ENCODE measurements around the gene PLAGL1.

DNA sequence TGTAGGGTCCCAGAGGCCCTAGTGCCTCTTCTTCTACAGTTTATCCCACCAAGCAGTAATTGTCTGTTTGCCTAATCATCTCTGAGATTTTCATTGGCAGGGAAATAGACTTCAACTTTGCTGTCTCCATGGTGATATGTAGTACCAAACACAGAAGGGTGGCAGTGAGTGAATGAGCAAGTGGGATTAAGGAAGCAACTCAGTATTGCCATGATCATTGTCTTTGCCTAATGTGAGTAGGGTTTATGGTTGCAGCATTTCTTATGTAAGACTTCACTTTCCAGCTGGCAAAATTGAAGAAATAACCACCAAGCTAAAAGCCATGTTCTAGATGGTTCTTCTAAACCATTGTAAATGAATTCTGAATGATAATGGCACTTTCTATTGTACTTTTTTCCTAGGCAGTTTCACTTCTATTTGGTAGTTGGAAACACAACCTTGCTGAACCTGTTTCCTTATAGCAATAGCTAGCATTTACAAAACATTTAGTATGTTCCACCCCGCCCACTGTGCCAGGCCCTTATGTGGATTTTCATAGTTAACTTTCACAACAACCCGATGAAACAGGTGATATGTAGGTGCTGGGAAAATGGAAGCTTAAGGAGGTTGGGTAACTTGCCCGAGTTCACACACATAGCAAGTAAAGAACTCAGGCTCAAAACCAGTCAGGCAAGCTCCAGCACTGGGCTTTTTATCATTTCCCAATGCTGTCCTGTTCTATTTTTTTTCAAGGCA is 111.8 kb downstream of the PLAGL1 start:
- TF ChIP-seq POLR2A (IDR thresholded peaks at IDR 0.05): no peak
- TF ChIP-seq, protein P1, sequence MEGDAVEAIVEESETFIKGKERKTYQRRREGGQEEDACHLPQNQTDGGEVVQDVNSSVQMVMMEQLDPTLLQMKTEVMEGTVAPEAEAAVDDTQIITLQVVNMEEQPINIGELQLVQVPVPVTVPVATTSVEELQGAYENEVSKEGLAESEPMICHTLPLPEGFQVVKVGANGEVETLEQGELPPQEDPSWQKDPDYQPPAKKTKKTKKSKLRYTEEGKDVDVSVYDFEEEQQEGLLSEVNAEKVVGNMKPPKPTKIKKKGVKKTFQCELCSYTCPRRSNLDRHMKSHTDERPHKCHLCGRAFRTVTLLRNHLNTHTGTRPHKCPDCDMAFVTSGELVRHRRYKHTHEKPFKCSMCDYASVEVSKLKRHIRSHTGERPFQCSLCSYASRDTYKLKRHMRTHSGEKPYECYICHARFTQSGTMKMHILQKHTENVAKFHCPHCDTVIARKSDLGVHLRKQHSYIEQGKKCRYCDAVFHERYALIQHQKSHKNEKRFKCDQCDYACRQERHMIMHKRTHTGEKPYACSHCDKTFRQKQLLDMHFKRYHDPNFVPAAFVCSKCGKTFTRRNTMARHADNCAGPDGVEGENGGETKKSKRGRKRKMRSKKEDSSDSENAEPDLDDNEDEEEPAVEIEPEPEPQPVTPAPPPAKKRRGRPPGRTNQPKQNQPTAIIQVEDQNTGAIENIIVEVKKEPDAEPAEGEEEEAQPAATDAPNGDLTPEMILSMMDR (IDR thresholded peaks at IDR 0.05): no peak
